ENCODE results near the gene OGFRL1.
"Not testable (repeated sequence)": the region's sequence is repeated elsewhere in the genome, so short reads cannot be mapped to it uniquely, and the experiment has no call there.

The OGFRL1 gene

DNA sequence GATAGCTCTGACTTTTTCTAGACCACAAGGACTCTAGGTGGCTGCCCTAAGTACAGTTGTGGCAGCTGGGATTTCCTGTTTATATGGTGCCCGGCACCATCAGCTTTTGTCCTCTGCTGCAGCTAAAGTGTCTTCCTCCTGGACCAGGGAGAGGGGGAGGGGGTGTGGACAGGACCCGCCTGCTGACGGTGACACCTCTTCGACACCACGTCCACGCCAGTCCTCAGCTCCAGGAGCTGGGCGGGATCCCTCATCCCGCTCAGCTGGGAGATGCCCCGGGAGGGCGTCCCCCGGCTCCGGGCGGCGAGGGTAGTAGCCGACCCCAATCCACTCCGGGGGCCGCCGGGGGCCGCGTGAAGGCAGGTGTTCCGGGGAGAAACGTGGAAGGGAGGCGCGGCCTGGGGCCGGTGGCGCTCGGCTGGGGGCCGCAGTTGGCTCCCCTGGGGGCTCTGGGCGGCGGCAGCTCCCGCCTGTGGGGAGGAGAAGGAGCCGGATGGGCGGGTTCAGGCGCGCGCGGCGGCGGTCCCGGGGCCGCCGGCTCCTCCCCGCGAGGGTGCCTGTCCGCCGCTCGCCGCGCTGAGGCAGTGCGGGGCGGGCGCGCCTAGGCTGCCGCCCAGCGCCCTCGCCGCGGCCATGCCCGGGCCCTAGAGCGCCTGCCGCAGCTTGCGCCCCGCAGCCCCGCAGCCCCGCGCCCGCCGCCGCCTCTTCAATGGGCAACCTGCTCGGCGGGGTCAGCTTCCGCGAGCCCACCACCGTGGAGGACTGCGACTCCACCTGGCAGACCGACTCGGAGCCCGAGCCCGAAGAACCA is at the start of gene OGFRL1:
TSS of gene OGFRL1 (plus strand) at position 584 of the 811 bp plus-strand sequence. CDS start at position 710, 126 bp downstream.
- peak; percentile 71 for DNase-seq

DNA sequence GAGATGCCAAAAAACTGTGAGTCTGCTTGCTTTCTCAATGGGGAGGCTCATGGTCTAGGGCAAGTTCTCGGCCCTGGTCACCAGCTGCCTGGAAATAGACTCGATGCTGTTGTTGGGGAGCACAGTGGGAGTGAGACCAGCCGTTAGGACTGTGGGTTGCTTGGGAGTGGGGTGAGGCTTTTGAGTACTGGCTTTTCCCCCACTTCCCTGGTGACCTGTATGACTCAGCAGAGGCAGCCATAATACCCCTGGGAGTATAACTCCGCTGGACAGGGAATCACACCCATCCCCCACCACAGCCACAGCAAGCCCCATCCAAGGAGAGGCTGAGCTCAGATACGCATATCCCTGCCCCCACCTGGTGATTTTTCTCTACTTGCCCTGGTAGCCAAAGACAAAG is 48.9 kb upstream of the OGFRL1 start:
- DNase-seq = no peak

DNA sequence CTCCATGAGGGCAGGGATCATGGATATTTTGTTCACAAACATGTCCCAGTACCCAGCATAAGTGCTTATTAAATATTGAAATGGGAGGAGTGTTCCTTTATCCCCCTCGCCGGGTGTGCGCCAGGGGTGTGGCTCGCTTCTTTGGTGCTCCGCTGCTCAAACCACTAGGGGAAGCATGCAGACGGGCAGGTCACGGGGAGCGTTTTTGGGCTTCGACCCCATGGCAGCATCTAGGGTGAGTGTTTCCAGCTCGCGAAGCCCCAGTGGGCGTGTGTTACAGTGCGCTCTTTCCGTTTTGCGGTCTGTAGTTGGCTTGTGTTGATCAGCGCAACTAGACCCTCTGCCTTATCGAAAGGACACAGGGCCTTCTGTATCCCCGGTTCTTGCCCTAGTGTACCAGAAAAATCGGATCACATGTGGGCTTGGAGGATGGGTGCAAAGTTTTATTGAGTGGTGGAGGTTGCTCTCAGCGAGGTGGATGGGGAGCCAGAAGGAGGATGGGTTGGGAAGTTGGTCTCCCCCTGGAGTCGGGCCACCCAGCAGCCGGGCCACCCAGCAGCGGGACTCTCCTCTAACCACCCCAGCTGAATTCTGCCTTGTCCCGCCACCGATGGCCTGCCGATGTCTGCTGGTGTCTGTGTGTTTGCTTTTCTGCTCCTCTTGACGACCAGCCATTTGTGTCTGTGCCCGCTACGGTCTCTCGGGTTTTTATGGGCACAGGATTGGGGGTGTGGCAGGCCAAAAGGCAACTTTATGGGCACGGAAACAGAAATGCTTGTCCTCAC is 43.2 kb upstream of the OGFRL1 start:
- no peak for DNase-seq

DNA sequence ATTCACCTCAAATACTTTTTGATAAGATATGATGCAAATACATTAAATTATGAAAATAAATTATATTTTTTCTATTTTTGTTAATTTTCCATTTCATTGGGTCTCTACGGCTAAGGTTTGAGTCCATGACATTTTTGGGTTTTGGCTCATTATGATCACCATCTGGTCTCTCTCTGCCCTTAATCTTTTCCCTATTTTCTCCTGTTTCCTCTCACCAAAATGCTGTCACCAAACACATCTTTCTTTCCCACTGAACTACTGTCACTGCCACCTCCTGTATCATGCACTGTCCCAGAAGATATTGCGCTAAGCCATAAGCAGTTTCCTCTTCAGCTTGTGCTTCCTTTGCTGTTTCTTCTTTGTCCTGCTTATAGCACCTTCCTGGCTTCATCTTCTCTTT is 42.0 kb upstream of the OGFRL1 start:
- DNase-seq = no peak

DNA sequence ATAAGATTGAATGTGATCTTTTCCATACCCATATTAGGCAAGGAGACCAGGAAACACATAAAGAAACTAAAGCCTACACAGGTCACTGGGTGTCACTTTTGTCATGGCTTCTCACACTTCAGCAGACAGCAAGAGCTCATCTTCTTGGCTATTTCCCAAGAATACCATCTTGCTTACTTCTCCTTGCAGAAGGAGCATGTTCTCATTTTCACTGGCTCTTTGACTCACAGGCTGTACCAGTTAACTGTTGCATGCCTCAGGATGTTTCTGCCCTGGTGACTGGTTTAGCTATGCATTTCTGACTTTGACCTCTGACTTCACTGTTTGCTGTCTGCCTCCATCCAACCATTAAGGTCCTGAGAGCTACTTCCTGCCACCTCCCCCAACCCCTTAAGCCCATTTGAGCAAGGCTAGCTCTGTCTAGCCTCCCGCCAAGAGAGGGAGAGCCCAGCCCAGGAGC is 40.3 kb upstream of the OGFRL1 start:
- DNase-seq = no peak

DNA sequence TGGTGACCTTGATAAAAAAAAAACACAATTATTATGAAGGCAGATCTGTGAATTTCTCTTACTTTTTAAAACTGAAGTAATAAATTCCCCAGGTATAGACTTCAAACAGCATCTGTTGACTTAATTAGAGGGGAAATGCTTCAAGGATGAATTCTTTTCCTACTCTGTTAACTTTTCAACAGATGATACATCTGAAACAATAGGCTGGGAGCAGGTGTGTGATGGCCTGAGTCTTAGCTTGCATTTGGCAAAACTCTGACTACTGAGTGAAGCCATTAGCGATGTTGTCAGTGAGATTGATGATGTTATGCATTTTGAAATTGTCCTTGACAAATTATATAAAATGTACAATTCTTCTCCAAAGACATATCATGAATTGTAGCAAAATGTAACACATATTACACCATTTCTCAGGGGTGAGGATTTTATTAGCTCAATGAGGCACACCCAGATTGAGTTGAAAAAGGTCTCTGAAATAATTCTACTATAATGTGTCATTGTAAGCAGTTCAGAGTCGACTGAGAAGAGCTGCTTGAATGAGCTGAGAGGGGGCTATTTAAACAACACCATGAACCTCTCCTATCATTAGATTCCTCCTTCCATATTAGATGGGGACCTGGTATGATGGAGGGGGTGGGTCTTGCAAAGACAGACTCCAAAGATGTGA is 39.6 kb upstream of the OGFRL1 start:
- no peak for DNase-seq

DNA sequence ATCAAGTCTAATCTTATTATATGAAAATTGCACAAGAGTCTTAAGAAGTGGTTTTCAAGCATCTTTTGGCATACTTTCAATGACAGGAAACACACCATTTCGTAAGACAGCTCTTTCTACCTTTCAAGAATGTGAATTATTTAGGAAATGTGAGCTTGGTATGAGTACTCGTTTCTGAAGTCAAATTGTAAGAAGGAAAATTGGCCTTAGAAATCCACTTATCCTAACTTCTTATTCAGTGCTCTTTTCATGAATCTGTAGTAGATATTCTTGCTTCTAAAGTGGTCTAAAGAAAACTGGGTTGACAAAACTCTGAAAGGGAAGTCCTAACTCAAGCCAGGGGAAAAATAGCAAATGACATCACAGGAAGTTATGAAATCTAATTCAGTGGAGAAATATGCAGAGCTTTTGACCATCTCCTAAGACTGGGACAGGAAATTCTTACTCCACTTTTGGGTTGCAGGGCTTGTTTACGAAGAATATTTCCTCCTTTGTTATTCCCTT is 38.5 kb upstream of the OGFRL1 start:
- DNase-seq = no peak

DNA sequence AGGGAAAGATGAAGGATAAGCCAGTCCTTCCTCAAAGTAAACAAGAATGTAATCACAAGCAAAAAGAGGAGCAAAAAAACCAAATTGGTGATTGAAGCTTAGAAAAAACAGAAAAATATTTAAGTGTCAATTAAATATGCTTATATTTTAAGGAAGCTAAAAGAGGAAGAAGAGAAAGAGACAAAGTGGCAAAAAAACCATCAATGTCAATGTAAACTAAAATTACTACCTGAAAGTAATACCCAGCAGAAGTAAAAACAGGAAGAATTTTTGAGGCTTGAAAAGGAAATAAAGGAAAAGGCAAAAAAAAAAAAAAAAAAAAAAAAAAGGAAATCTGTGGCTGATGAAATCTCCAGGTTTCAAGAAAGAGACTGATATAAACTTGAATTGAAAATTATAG is 36.2 kb upstream of the OGFRL1 start:
- DNase-seq = no peak

DNA sequence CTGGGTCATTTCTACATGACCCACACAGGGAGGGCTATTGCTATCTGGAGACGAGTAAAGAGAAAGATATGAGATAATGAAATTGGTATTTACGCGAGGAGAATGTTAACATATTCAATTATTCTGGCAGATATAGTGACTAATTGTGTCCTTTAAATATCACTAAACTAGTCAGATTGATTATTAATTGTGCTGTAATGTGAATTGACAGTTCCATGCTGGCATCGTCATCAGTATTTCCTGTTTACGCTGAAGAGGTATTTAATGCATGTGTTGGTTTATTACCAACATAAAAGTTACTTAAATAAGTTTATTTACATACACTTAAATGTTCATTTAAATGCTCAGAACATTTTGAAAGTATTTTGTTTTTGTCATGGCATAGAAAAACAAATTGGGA is 35.7 kb upstream of the OGFRL1 start:
- DNase-seq = no peak

DNA sequence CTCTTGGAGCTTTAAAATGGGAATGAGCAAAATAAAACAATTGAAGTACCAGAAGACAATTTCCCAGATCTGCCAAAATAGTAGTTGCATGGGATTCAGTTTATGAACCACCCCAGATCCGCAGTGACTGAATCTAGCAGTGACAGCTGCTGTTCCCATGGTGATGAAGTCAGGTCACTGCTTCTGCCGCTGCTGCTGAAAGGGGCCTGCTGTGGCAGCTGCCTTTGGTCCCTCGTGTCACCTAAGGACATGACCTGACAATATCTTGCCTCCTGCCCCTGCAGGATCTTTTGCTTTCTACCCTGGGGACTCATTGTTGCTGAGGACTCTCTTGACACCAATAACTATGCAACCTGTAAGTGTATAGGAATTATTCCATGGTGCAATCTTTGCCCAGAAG is 34.3 kb upstream of the OGFRL1 start:
- DNase-seq = no peak

DNA sequence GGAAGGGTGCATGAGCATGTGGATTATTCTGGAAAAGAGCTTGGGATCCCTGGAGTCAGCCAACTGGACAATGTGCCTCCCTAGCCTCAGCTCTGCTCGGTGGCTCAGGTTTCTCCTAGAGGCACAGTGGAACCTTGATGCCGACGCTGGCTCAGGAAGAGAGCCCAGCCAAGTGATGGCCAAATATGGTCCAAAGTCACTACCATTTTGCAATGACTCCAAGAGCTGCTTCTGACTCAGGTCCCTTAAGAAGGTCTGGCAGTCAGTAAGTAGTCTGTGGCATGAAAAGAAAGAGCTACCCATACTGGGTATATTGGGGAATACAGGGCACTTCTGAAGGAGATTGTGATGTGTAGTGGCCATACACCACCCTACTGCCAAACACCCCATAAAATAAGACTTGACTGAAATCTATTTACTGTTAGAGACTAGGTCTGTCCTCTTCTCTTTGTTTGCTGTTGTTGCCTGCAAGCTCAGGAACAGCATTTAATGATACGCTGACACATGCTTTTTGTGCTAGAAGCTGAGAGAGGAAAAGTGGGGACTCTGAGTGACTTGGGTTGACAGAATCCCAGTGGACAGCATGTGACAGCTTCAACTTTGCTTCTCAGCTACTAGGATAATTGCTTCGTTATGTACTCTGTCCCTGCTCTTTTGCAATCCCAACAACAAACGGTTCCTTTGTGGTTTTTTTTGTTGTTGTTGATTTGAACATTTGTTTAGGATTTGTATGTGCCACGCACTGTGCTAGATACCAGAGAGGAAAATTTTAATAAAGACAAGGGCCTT is 30.3 kb upstream of the OGFRL1 start:
- DNase-seq = no peak

DNA sequence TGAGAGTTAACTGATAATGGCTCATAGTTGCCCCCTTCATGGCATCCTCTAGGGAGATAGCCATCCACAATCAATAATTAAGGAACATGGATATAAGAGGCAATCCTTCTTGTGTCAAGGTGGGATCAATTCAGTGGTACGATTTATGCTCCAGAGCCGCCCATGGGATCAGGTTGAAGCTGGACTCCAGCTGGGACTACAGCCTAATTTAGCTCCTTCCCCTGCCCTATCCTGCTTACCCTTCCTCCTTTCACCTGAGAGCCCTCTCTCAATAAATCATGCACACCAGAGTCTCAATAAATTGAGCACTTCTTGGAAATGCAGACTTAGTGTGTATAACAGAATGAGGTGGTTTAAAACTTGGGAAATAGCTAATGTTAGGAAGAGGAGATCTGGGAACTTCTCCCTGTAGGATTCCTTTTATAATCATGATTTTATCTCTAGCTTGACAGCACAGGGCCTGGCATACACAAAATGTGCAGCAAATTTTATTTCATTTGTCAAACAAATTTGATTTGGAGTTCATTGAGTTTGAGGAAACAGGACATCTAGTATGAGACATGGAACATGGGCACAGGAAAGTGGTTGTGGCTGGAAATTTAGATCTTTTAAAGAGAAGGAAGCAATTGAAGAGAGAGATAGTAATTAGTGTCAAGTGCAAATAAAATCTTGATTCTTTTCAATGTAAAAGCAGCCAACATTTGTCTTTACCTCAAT is 28.6 kb upstream of the OGFRL1 start:
- no peak for DNase-seq

DNA sequence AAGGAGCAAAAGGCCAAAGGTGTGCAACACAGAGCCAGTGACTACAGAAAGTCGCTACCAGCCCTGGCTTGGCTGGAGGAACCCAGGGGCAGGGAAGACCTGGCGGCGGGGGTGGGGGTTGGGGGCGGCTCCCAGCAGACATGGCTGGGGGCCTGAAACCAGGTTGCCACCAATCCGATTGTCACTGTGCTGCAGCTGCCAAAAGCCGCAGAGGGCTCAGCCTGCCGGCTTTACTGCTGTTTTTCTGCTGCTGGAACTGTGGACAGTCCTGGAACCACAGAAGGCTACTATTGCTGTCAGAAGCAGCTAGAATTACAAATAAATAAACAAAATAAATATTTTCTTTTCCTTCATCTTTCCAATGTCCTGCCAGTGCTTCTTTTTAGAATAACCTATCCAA is 25.7 kb upstream of the OGFRL1 start:
- no peak for DNase-seq

DNA sequence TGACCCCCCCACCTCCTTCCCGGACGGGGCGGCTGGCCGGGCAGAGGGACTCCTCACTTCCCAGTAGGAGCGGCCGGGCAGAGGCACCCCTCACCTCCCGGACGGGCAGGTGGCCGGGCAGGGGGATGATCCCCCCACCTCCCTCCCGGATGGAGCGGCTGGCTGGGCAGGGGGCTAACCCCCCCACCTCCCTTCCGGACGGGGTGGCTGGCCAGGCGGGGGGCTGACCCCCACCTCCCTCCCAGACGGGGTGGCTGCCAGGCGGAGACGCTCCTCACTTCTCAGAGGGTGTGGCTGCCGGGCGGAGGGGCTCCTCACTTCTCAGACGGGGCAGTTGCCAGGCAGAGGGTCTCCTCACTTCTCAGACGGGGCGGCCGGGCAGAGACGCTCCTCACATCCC is 22.2 kb upstream of the OGFRL1 start:
- DNase-seq = not testable (repeated sequence)

DNA sequence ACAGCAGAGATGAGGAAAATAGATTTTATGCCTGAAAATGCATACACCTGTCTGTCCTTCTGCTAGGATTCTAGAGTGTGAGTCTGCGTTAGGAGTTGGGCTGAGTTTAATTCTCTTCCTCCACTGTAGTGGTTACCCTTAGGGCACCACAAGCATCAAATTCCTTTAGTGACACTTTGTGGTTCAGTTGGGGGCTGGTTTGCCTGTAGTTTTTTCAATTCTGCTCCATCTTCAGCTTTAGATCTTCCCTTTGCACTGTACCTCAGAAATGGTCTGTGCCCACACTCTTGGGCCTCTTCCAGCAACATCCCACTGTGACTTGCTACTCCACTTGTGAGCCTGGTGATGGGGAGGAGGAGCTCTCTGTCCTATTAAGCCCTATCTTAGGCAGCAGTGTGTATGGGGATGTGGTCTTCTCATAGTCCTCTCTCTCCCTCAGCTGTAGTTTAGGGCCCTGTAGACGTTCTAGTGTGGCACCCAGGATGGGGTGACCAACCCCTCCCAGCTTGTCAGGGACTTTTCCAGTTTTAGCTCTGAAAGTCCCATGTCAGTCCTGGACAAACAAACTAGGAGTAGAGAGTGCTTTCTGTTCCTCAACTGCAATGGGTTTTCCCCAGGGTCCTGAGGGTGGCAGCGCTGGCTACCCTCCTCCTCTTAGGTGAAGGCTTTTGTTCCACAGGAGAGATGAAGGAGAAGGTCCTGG is 19.7 kb upstream of the OGFRL1 start:
- no peak for DNase-seq

DNA sequence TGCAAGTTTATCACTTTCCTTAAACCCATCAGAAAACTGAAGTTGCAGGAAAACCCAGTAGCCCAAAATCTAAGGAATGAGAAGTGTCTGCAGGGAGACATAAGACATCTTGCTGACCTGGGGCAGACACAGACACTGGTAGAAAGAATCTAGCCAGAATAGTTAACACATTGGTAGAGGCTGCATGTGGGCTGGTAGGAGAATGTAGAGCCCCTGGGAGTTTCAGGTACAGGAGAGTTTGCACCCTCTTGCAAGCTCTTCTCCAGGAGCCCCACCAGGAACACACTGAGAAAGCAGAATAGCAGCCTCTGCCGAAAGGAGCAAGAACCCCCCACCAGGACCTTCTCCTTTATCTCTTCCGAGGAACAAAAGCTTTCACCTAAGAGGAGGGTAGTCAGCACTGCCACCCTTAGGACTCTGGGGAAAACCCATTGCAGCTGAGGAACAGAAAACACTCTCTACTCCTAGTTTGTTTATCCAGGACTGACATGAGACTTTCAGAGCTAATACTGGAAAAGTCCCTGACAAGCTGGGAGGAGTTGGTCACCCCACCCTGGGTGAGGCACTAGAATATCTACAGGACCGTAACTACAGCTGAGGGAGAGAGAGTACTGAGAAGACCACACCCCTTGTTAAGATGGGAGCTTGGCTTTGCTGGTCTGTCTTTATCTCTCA is 10.5 kb upstream of the OGFRL1 start:
- DNase-seq = no peak

DNA sequence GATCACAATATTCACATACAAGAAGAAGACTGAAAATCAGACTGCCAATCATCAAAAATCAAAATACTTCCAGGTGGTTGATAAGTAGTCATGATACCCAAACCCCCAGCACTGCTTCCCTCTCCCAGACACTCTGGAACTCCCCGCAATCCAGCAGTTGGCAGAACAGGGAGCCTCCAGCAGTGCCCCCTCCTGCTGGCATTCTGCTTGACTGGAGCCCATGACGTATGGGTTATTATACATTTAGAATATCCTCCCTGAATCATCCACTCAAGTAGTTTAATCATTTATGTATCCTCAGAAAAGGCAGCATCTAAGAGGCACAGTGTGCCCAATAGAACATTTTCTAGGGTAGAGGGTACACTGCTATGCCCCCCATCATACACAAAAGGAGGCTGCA is 9.3 kb upstream of the OGFRL1 start:
- DNase-seq = no peak

DNA sequence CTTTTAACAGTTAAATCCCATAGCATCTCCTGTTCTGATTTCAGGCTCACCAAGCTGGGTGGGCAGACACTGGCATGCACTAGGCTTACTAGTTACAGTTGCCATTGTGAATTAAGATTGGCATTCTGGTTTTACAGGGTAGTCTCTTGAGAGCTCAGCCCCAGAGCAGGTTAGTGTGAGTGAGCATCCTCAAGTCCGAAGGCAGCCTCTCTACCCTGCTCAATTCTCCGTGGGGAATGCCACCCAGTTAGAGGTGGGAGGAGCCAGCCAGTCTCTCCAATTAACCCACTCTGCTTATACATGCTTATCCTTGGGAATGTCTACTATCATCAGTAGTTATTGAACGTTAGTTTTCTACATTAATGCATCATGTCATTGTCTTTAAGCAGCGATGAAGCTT is 8.9 kb upstream of the OGFRL1 start:
- no peak for DNase-seq

DNA sequence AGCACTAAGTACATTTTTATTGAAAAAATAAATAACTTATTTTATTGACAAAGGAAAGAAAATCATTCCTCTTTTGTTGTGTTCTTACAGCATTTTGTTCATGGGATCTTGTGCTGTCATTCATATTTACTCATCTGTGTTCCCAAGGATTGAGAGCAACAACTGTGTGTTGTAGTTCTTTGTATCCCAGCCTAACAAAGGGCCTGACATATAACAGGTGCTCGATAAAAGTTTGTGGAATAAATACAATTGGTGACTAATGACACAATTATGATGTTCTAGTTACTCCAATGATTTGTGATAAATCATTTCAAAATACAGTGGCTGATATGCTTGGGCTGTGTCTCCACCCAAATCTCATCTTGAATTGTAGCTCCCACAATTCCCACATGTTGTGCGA is 7.9 kb upstream of the OGFRL1 start:
- DNase-seq = no peak

DNA sequence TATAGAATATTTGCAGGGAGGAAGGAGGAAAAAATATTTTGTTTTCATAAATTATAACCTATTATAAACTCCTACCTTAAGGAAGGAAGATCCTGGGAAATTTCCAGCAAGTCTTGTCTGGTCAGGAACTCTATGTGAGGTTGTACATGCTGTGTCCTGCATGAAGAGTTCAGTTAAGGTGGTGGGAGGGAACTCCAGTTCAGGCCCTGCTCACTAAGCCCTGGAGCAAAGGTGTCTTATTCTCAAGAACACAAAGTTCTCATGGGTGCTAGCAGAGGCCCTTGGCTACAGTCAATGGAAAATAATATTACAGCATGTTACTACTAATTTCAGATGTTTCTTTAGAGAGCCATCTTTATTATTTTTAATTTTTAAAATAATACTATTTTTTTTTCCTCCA is 3.8 kb upstream of the OGFRL1 start:
- no peak for DNase-seq

DNA sequence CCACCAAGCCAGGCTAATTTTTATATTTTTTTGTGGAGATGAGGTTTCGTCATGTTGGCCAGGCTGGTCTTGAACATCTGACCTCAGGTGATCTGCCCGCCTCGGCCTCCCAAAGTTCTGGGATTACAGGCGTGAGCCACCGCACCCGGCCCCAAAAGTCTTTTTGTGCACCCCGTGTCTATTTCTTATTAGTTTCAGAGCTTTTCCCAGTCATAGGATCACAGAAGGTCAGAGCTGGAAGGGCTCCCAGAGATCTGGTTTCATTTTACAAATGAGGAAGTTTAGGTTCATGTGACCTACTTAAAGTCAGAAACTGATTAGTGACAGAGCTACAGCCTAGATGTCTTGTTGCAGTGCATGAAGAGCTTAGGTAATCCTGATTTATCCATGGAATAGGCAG is 1.6 kb upstream of the OGFRL1 start:
- DNase-seq = peak; percentile 35
